SK-MEL-5 (cell line): ENCODE results near the gene EEIG1. TPM values are rescaled to one million over a fixed set of nuclear protein-coding genes. Genes with fewer than 3 reads are reported as not detected.
"Not testable (repeated sequence)": the region's sequence is repeated elsewhere in the genome, so short reads cannot be mapped to it uniquely, and the experiment has no call there.

ENCODE experiments used
- DNase-seq: peaks from one replicate; pipeline ENCODE4 v3.0.0-alpha.2; 2016; ENCODE audit warnings: low read depth, low spot score
- in situ Hi-C: cut with HindIII; loops from 2 replicates; pipeline ENCODE4 v1.10.0; 2016; ENCODE audit warnings: low sequenced_read_pairs, high pct_unique_total_duplicates, low pct_unique_long_range_greater_than_20kb
- polyA plus RNA-seq, 2 experiments: library from polyadenylated mRNA; depleted of rRNA; stranded (reverse); fragments of >200 nt; gene quantifications; 2 replicates each; pipeline ENCODE4 v1.2.3, GENCODE V29; 2015
- total RNA-seq: library from RNA; depleted of rRNA; stranded (reverse); fragments of >200 nt; shearing (Covaris generic); gene quantifications from 2 replicates; pipeline ENCODE4 v1.2.3, GENCODE V29; 2014; rRNA removed

Gene EEIG1
- 28.5 and 31.1 TPM in 2 replicates for total RNA-seq
- polyA plus RNA-seq (2015; cell fraction: cytosol; rRNA removed): 157 and 182 TPM in 2 replicates
- 92.1 and 104 TPM in 2 replicates for polyA plus RNA-seq (2015; cell fraction: nucleus; rRNA removed)

GRCh38 chr9:127980706-127981558 is at the start of gene EEIG1:
Gene EEIG1 (minus strand): TSS chr9:127980989. CDS start chr9:127980137, 852 bp downstream.
- DNase-seq: peak; percentile 90
- in situ Hi-C loops: no loop called here

- DNase-seq: no peak
- in situ Hi-C loops: no loop called here
These were observed 46.9 kb upstream of the EEIG1 start for GRCh38 chr9:128027705-128028104.

- DNase-seq: peak; percentile 16
- in situ Hi-C loops: no loop called here
These were observed 46.2 kb upstream of the EEIG1 start for GRCh38 chr9:128026773-128027541.

- in situ Hi-C loops: no loop called here
- DNase-seq: no peak
These were observed 45.5 kb upstream of the EEIG1 start for GRCh38 chr9:128026255-128026772.

- in situ Hi-C loops: no loop called here
- no peak for DNase-seq
These were observed 44.9 kb upstream of the EEIG1 start for GRCh38 chr9:128025736-128026135.

- in situ Hi-C loops: no loop called here
- DNase-seq: no peak
These were observed 44.0 kb upstream of the EEIG1 start for GRCh38 chr9:128024761-128025308.

GRCh38 chr9:128023671-128024070 is 42.9 kb upstream of the EEIG1 start:
- DNase-seq, in situ Hi-C loops: not testable (repeated sequence)

GRCh38 chr9:128022886-128023285 is 42.1 kb upstream of the EEIG1 start:
- in situ Hi-C loops: no loop called here
- no peak for DNase-seq

- in situ Hi-C loops: no loop called here
These were observed 40.3 kb upstream of the EEIG1 start for GRCh38 chr9:128021098-128021497.

GRCh38 chr9:128020692-128021091 is 39.9 kb upstream of the EEIG1 start:
- in situ Hi-C loops: no loop called here
- DNase-seq: peak; percentile 40

More at GRCh38 chr9:128021098-128021497, 40.3 kb upstream of the EEIG1 start:
- no peak for DNase-seq

GRCh38 chr9:128015696-128016095 is 34.9 kb upstream of the EEIG1 start:
- no peak for DNase-seq
- in situ Hi-C loops: no loop called here

GRCh38 chr9:128011071-128011817 is 30.5 kb upstream of the EEIG1 start:
- peak; percentile 26 for DNase-seq

GRCh38 chr9:128009639-128010038 is 28.9 kb upstream of the EEIG1 start:
- DNase-seq: no peak
- in situ Hi-C loops: no loop called here

More at GRCh38 chr9:128011071-128011817, 30.5 kb upstream of the EEIG1 start:
- in situ Hi-C loops: no loop called here

GRCh38 chr9:128008171-128008570 is 27.4 kb upstream of the EEIG1 start:
- in situ Hi-C loops: no loop called here
- no peak for DNase-seq

- in situ Hi-C loops: no loop called here
- peak; percentile 51 for DNase-seq
These were observed 26.9 kb upstream of the EEIG1 start for GRCh38 chr9:128007566-128008138.

GRCh38 chr9:128006332-128006996 is 25.7 kb upstream of the EEIG1 start:
- in situ Hi-C loops: no loop called here
- no peak for DNase-seq
